GM18526 (cell line): ENCODE results near the gene P2RY2.

Experiments used
- POLR2A ChIP-seq: IDR thresholded peaks from 3 replicates; pipeline ENCODE4 v1.6.1; 2011; ENCODE audit not compliant: insufficient read length; ENCODE audit errors: extremely low read depth

Gene P2RY2

DNA sequence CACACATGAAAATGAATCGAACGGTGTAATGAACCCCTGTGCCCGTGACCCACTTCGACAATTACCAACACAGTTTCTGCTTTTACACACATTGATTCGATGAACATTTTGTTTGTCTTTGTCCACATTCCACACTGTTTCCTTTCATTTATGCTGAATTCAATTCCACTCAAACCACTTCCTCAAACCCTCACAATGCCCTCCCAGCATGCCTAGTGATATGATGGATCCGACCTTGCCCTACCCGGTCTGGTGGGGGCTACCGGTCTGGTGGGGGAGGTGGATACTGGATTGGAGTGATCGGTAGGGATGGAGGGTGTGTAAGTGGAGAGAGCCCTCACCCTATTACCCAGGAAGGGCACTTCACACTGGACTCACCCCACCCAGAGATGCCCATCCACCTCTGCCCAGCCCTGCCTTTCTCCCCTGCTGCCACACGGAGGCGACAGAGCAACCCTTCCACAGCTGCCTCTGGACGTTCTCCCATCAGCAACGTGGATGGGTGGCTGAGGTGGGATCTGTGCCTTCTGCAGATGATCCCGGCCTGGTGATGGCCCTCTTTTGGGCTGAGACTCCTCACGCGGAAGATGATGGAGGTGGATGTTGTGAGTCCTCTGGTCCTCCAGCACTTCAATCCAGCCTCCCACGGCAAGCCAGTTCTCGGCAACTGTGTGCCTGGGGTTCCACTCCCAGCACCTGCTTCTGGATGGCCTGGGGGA is 33.0 kb upstream of the P2RY2 start:
- no peak for TF ChIP-seq POLR2A

DNA sequence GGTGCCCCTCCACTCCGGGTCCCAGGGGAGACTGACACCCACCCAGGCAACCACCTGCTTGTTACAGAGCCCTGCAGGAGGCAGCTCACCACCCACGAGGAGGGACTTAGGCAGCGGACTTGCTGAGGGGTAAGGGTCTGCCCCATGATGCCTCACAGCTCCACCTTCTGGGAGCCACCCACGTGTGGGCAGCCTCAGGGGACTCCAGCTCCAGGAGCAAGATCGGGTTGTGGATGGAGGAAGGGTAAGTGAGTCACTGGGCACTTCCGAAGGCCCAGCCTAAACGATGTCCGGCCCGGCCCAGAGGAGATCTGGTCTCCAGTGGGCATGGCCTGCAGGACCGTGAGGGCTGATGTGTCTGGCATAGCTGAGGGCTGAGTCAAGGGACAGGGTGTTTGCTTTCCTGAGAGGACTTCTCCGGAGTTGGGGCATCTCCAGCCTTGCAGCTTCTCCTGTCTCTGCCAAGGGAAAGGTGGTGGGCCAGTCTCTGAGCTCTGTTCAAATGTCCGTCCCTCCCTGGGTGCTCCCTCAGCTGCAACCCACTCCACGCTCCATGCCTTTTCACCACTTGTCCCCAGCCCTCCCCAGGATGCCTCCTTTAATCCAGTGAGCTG is 32.3 kb upstream of the P2RY2 start:
- TF ChIP-seq POLR2A = no peak

DNA sequence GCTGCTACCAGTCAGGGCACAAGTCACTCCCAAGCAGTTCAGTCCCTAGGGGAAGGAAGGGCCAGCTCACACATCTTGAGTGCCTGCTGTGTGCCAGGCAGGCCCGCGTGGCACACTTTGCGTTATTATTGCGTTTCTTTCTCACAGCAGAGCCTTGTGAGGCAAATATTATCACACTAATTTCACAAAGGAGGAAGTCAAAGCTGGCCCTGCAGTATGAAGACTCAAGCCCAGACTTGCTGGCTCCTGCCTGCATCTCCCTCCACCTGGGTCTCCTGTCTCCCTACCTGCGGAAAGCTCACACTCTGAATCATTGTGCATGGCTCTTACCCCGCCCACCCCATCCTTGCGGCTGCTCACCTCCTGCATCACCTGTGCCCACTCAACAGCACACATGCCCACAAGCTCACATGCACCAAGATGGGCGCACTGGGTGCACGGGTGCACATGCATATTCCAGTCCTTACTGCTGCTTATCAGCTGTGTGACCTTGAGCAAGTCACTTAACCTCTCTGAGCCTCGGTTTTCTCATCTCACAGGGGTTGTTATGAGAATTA is 31.7 kb upstream of the P2RY2 start:
- no peak for TF ChIP-seq POLR2A

DNA sequence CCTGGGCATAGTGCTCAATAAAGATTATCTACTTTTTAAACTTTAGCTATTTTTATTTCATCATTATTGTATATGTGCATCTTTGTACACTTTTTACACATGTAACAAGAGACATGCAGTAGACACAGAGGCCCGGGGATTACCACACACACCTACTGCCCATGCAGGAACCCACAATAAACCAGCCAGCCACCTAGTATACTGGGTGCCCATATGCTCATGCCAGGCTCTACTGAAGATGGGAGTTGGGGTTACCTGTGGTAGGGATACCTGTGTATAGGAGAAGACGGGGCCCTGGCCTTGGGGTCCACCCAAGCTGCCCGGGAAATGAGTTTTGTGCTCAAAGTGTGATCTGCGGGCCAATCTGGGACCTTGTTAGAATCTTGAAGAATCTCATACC is 31.2 kb upstream of the P2RY2 start:
- no peak for TF ChIP-seq POLR2A

DNA sequence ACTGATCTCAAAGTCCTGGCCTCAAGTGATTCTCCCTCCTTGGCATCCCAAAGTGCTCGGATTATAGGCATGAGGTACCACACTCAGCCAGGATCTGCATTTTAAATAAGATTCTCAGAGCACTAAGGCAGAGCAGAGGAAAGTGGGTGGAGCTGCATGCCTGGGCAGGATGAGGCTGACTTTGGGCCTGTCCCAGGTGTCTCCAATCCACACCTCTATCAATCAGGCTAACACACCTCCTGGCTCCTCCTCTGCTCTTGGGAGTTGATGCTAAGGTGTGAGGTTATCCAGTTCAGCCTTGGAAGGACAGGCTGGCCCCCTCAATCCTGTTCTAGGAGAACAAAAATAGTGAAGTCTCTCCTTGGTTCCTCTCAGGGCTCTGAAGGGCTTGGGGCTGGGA is 30.2 kb upstream of the P2RY2 start:
- TF ChIP-seq POLR2A = no peak

DNA sequence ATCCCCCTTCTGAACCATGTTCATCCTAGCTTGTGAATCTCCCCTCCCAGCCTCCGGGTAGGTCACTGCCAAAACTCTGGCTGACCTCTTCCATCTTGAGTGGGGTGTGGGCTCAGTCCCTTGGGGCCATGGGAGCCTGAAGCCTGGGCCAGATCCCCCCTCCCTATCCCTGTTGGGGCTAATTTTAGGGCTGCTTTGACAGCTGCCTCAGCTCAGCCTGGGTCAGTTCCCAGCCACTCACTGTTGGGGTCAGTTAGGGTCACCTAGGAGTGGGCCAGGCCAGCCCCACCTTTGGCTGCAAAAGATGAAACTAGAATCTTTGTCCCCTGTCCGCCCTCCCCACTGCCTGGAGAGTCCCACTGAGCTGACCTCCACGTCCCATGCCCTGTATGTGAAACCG is 29.8 kb upstream of the P2RY2 start:
- no peak for TF ChIP-seq POLR2A

DNA sequence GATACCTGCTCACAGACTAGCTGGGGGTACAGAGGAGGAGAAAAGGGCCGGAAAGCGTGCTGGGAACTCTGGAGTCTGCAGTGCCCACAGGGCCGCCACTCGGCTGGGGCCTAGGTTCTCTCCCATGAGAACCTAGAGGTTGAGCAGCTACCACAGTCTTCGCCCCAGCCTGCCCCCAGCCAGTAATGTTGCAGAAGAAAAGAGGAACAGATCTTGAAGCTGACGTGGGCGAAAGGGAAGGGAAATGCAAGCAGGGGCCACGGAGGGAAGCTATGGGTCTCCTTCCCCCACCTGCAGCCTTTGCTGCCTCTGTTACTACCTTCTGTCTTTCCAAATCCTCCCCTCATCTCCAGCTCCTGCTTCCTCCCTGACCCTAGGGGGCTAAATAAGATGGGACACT is 28.8 kb upstream of the P2RY2 start:
- no peak for TF ChIP-seq POLR2A

DNA sequence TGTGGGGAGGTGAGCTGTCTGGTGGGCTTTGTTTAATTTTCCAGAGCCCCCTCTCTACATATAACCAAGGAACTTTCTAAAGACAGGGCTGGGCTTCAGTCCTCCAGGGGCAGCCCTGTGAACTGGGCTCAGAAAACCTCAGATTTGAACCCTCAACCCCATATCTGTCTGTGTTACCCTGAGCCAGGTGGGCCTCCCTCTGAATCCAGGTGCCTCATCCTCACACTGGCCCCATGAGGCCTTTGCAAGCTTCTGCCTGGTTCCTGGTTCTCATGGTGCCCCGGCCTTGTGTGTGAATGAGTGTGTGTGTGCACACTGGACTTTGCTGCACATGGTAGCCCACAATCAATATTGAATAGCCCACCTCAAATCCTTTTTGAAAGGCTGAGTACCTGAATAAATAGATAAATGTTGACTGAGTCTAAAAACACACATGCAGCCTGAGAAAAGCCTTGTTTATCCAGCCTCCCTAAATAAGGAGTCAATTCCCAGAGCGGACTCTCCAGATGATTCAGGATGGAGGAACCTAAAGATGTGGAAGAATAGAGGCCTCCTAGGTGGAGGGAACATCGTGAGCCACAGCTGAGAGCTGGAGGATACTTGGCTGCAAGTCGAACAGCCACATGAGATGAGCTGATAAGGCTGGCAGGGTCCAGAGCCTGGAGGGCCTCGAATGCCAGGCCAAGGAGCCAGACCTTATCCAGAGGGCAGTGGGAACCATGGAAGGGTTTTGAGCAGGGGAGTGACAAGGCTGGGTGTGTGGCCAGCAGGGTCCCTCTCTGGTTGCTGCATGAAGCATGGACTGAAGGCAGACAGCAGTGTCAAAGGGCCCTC is 28.1 kb upstream of the P2RY2 start:
- TF ChIP-seq POLR2A = no peak

DNA sequence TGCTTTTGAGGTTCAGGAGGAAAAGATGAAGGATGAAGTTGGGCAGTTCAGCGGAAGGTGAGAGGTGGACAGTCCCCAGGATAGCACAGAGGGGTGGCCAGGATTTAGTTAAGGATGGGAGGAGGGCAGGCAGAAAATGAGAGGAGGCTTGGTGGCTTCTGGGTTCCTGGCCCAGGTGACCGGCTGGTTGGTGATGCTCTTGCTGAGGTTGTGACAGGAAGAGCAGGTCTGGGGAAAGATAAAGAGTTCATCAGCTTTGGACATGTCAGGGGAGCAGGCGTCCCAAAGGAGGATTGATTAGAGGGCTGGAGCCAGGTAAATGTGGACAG is 27.6 kb upstream of the P2RY2 start:
- no peak for TF ChIP-seq POLR2A

DNA sequence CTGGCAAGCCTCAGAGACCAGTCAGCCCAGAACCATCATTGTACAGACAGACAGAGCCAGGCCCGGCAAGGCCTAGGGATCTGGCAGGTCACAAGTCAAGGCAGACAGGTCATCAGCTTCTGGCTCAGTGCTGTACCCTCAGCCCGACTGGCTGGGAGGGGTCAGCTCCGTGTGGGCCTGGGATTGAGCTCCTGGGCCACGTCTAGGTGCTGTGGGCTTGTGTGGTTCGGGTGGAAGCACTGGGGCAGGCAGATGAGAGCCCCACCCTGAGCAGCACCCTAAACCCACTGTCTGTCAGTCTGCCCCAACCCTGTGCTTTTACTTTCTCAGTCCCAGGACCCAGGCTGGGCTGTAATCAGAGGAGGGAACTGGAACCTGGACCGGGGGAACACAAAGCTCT is 26.9 kb upstream of the P2RY2 start:
- no peak for TF ChIP-seq POLR2A

DNA sequence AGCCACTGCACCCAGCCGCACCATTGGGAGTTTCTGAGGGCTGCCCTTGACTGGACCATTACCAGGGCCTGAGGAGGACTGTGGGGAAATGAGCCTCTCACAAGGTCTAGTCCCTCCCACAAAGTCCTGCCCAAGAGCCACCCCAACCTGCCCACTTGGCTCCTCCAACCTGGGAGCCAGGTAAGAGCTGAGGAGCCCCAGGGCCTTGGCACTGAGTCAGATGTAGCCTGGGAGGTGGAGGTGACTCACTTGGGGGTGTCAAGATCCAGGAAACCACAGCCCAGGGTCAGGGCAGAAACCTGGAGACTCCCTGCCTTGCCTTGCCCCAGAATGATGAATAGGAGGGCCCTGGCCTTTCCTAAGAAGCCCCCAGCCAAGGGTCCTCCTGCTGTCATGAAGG is 25.8 kb upstream of the P2RY2 start:
- TF ChIP-seq POLR2A = no peak

DNA sequence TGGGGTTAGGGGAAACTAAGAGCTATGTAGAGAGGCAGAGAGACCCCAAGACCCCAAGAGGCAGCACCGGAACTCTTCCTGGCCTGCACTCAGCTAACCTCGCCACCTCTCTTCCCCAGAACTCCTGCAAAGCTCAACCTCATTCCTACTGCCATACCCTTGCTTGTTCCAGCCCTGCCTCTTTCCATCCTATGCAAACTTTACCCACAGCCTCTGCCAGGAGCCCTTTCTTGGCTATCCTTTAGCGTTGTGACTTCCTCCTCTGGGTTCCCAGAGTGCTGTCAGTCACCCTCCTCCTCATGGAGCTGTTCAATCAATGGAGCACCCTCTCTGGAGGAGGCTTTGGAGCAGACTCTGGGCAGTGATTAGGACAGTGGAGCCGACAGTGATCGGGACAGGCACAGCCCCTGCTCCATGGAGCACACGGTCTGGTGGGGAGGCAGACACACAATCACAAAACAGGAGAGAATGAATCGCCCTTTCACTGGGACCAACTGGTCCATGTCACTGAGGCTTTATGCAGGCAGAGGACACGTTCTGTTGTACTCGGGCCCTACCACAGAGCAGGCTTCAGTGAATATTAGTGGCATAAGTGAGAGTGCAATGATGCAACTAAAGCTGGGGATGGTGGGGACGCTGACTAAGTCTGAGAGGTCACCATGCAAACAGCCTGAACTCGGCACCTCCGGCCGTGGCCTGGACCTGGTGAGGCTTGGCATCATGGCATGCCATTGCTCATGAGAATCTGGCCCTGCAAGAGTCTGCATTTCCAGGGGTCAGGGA is 24.6 kb upstream of the P2RY2 start:
- no peak for TF ChIP-seq POLR2A

DNA sequence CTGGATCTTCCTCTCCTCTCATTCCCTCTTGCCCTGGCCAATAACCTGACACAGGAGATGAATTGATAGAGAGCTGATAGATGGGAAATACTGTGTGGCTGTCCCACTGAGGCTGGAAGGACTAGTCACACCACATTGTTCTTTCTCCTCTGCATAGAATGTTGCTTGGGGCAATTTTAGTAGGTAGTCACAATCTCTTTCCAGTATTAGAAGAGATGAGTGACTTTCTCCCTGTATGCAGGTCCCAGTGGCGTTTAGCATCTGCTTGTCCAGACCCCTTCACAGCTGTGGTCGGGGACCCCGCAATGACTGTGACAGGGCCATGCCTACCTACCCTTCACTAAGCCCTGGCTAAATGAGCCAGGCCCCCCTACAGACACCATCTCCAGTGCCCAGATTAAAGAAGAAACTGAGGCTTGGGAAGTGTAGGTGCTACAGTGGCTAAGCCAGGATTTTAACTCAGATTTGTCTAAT is 24.0 kb upstream of the P2RY2 start:
- no peak for TF ChIP-seq POLR2A

DNA sequence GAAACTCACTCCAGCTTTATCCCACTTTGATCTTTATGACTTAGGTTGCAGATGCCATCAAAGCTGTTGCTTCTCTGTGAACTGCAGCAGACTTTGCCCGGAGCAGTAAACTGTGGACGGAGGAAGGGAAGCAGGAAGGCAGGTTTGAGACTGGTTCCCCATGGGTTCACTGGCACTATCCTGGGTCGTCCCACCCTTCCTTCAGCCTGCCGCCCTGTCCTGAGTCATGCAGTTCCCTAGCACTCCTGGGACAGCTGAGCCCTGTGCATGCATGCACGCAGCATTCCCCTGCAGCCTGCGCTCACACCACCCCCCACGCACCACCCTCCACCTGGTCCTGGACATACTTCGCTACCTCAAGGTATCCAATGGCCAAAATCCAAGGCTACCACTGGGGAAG is 23.5 kb upstream of the P2RY2 start:
- TF ChIP-seq POLR2A = no peak
